ENCODE results near the gene COL5A1.

COL5A1 gene

DNA sequence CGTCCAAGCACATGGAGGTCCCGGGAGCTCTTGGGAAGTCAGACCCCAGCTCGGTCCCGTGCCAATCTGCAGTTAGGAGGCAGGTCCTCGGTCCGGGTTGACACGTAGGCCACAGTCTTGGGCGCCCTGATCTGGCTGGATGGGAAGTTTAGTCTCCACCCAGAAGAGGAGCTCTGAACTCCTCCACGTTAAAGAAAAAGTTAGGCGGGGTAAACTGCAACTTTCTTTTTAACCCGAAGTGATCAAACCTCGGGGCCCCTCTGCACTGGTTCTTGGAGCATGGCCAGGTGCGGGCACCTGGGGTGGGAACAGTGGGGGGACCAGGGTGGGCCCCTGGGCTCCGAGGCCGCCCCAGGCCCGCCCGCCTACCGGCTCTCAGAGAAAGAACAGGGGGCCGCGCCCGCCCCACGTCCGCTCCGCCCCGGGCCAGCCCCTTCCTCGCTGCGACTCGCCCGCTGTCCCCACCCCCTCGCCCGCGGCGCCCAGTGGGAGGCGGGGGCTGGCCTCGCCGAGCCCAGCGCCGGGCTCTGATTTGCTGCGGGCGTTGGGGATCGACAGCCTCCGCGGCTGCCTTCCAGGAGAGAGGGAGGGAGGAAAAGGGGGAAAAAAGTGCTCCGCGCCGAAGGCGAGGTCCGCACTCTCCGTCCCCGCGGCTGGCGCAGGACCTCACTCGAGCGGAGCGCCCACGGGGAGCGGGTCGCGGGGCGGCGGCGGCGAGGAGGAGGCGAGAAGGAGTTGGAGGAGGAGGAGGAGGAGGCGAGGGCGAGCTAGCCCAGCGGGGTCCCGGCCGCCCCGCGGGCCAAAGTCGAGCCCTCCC is at the start of gene COL5A1:
COL5A1 (plus strand) TSS at position 631 of the 817 bp plus-strand sequence. CDS start 385 bp downstream, outside the sequence.
- in situ Hi-C loops (cut with HindIII; ENCODE audit: low sequenced_read_pairs) = no loop called here
- TF ChIP-seq, protein P1, sequence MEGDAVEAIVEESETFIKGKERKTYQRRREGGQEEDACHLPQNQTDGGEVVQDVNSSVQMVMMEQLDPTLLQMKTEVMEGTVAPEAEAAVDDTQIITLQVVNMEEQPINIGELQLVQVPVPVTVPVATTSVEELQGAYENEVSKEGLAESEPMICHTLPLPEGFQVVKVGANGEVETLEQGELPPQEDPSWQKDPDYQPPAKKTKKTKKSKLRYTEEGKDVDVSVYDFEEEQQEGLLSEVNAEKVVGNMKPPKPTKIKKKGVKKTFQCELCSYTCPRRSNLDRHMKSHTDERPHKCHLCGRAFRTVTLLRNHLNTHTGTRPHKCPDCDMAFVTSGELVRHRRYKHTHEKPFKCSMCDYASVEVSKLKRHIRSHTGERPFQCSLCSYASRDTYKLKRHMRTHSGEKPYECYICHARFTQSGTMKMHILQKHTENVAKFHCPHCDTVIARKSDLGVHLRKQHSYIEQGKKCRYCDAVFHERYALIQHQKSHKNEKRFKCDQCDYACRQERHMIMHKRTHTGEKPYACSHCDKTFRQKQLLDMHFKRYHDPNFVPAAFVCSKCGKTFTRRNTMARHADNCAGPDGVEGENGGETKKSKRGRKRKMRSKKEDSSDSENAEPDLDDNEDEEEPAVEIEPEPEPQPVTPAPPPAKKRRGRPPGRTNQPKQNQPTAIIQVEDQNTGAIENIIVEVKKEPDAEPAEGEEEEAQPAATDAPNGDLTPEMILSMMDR (IDR thresholded peaks at IDR 0.05; ENCODE audit: low read depth, low read length, missing control alignments) = no peak
- H3K4me3 ChIP-seq (ENCODE audit: low read depth, low read length) = peak within 1 kb of the TSS; percentile 67

DNA sequence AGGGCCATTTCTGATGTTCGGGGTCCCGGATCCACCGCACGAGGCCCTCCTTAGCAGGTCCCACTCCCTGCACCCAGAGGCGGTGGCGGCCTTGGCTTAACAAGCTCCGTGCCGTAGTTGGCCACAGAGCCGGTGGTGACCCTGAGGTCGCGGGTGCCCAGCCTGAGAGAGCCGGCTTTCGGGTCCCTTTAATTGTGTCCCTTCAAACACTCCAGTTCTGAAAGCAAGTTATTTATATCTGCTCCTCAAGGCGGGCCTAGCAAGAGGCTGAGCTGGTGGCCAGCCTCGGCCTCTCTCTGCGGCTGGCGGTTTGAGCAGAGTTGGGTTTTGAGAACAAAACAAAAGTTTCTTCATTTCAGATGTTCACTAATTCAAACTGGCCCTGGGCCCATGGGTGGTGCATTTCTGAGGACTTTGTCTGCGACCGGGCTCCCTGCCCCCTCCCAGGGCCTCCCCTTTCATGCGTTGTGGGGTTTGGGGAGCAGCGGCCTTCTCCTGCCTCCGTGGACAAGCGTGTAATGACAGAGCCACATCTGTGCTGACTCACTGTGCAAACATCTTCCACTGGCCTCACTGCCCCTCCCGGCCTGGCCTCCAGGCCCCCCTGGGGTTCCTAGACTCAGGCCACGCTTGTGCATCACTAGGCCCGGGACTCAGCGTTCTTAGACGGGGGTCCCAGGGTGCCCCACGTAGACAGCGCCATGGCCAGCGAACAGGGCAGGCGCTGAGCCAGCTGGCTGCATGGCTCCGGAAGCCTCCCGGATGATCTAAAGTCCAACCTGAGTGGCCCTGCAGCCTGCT is 49.4 kb upstream of the COL5A1 start:
- DNase-seq (ENCODE audit: low read depth) = peak; percentile 64
- TF ChIP-seq, protein P1 (IDR thresholded peaks at IDR 0.05; ENCODE audit: low read depth, low read length, missing control alignments) = no peak
- in situ Hi-C loops (cut with HindIII; ENCODE audit: low sequenced_read_pairs) = no loop called here
- no peak overlapping the region for H3K4me3 ChIP-seq (ENCODE audit: low read depth, low read length)

More for the DNA sequence above, at the start of gene COL5A1:
- DNase-seq (ENCODE audit: low read depth) = peak; percentile 82

DNA sequence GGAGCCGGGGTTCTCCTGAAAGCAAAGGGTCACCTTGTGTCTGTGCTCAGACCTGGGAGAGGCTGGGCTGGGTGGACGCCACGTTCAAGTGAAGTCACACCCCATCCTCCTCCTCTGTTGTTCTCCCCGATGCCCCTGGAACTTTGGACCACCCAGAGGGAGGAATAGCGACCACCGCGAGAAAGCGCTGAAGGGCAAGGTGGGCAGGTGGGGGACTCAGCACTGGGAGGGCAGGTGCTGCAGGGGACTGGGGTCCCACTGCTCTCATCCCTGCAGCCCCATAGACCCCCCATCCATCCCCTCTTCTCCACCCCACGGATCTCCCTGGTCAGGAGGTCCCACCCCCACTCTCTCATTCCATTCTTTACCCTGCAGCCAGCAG is 48.8 kb upstream of the COL5A1 start:
- no peak overlapping the region for H3K4me3 ChIP-seq (ENCODE audit: low read depth, low read length)
- no peak for DNase-seq (ENCODE audit: low read depth)
- TF ChIP-seq, protein P1 (IDR thresholded peaks at IDR 0.05; ENCODE audit: low read depth, low read length, missing control alignments) = no peak
- in situ Hi-C loops (cut with HindIII; ENCODE audit: low sequenced_read_pairs) = no loop called here

- TF ChIP-seq, protein P1 (IDR thresholded peaks at IDR 0.05; ENCODE audit: low read depth, low read length, missing control alignments) = no peak
- no peak for DNase-seq (ENCODE audit: low read depth)
- in situ Hi-C loops (cut with HindIII; ENCODE audit: low sequenced_read_pairs) = no loop called here
Observed at GRCh38 chr9:134593286-134594077, 48.1 kb upstream of the COL5A1 start.

GRCh38 chr9:134594078-134594941 is 47.3 kb upstream of the COL5A1 start:
- in situ Hi-C loops (cut with HindIII; ENCODE audit: low sequenced_read_pairs) = no loop called here
- TF ChIP-seq, protein P1 (IDR thresholded peaks at IDR 0.05; ENCODE audit: low read depth, low read length, missing control alignments) = no peak
- no peak overlapping the region for H3K4me3 ChIP-seq (ENCODE audit: low read depth, low read length)
- DNase-seq (ENCODE audit: low read depth) = no peak

More at GRCh38 chr9:134593286-134594077, 48.1 kb upstream of the COL5A1 start:
- no peak overlapping the region for H3K4me3 ChIP-seq (ENCODE audit: low read depth, low read length)

Data from astrocyte of the cerebellum (primary cell).